Right lobe of liver (tissue), 6 donors: ENCODE results near the gene EPHB6. TPM values are rescaled to one million over a fixed set of nuclear protein-coding genes. Genes with fewer than 3 reads are reported as not detected.

ENCODE experiments used
- ATAC-seq, 4 donors: fragments of 200-7000 bp; cut with Tn5 transposase; one replicate each; pipeline ENCODE4 v1.9.1; 2020; ENCODE audit warnings: mild to moderate bottlenecking in 4 of 4, moderate library complexity in 4 of 4
- DNase-seq, 3 donors: peaks; one replicate each; pipeline ENCODE4 v3.0.0-alpha.2; 2020
- H3K27ac ChIP-seq, 3 donors: fragments of 200-600 bp; one replicate each; pipeline ENCODE4 v1.8.0; 2022
- H3K27me3 ChIP-seq, 2 donors: fragments of 200-600 bp; one replicate each; pipeline ENCODE4 v1.8.0; 2022
- H3K36me3 ChIP-seq, 4 donors: fragments of 200-600 bp; sonication (generic) in 1 of 4; one replicate each; pipeline versions ENCODE4 v1.5.1 to v1.8.0; 2017 to 2022; ENCODE audit warnings: control low read depth in 1 of 4
- H3K4me1 ChIP-seq, 4 donors: fragments of 200-600 bp; sonication (generic) in 1 of 4; one replicate each; pipeline versions ENCODE4 v1.5.1 to v1.8.0; 2017 to 2022; ENCODE audit warnings: control low read depth in 1 of 4
- H3K4me3 ChIP-seq, 3 donors: fragments of 200-600 bp; one replicate each; pipeline ENCODE4 v1.8.0; 2022
- H3K9me3 ChIP-seq, 4 donors: fragments of 200-600 bp; sonication (generic) in 1 of 4; one replicate each; pipeline versions ENCODE4 v1.5.1 to v1.8.0; 2017 to 2022; ENCODE audit warnings: control low read depth in 1 of 4
- POLR2A ChIP-seq: fragments of 450-650 bp; IDR thresholded peaks from one replicate; pipeline ENCODE4 v1.6.1; 2017; ENCODE audit warnings: antibody characterized with exemption, mild to moderate bottlenecking
- WGBS: methylation state at CpG from one replicate; pipeline ENCODE4 v1.1.6; 2018; ENCODE audit warnings: low coverage, low lambda C conversion rate; ENCODE audit not compliant: insufficient coverage; ENCODE audit errors: missing lambda C conversion rate; 5-methylcytosine and 5-hydroxymethylcytosine counted together
- intact Hi-C, 2 donors: fragments of 100-400 bp; cut with DNase I; formaldehyde crosslinking; loops; one replicate each; pipeline versions ENCODE4 v1.11.2 to v1.14.1; 2022
- total RNA-seq, 6 experiments: library from RNA; depleted of rRNA in 2 of 6; stranded (reverse); fragments of >200 nt in 2 of 6; fragmentation: NEBNext Ultra II Directional in 3 of 6; extraction: Animal tissue kit (Norgen Biotek cat#: 25700) in 3 of 6; gene quantifications; one replicate each; pipeline versions ENCODE4 v1.1.0 to v1.2.4, GENCODE V29; 2016 to 2023
- TF ChIP-seq, protein P1 (sequence below), 4 donors: fragments of 200-600 bp in 3 of 4; fragments of 450-650 bp in 1 of 4; IDR thresholded peaks; one replicate each; pipeline versions ENCODE4 v1.5.1 to v1.8.0; 2016 to 2022; ENCODE audit warnings: antibody characterized with exemption in 4 of 4, mild to moderate bottlenecking in 2 of 4
- donor health status: DM: no; HTN: yes; CAD: no.
- donor health status: DM: no; HTN: no; CAD: no.
- donor health status: DM: no; HTN: no; CAD: no.
- donor health status: DM: no; HTN: yes; CAD: no.
- donor health status: DM: no; HTN: yes; CAD: no.

EPHB6 gene
- total RNA-seq, 6 experiments from 2014 or later, result 1.5 to 6.1 (median 3.2) TPM

DNA sequence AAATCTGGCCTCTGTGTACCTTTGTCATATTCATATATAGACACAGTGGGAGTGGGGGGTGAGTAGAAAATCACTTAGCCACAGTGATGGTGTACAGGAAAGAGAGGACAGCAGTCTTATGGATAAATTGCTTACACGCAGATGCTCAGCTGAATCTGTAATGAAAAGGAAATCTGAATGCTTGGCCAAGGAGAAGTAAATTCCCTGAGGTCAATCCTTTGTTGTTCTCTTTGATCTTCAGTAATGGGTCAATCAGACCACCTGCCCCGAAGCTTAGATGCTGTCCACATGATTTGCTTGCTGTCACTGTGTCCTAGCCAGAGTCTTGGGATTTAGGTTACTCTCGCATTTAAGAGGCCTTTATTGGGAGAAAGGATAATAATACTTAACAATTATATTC, 18.4 kb upstream of the EPHB6 start:
- H3K4me3 ChIP-seq, result no peak overlapping the region
- H3K9me3 ChIP-seq, result no peaks in the 10 kb centered on the region
- DNase-seq, result no peak
- 72% methylated on average over 3 of the region's 3 CpGs for WGBS
- H3K4me1 ChIP-seq, result no peaks in the 10 kb centered on the region
- intact Hi-C loops, result no loop called here
- H3K27me3 ChIP-seq, result no peaks in the 10 kb centered on the region
- ATAC-seq, result no peak
- H3K27ac ChIP-seq, result no peak overlapping the region
- H3K36me3 ChIP-seq, result no peaks in the 10 kb centered on the region
- TF ChIP-seq, protein P1, sequence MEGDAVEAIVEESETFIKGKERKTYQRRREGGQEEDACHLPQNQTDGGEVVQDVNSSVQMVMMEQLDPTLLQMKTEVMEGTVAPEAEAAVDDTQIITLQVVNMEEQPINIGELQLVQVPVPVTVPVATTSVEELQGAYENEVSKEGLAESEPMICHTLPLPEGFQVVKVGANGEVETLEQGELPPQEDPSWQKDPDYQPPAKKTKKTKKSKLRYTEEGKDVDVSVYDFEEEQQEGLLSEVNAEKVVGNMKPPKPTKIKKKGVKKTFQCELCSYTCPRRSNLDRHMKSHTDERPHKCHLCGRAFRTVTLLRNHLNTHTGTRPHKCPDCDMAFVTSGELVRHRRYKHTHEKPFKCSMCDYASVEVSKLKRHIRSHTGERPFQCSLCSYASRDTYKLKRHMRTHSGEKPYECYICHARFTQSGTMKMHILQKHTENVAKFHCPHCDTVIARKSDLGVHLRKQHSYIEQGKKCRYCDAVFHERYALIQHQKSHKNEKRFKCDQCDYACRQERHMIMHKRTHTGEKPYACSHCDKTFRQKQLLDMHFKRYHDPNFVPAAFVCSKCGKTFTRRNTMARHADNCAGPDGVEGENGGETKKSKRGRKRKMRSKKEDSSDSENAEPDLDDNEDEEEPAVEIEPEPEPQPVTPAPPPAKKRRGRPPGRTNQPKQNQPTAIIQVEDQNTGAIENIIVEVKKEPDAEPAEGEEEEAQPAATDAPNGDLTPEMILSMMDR (IDR thresholded peaks at IDR 0.05), result no peak
- no peak for TF ChIP-seq POLR2A

DNA sequence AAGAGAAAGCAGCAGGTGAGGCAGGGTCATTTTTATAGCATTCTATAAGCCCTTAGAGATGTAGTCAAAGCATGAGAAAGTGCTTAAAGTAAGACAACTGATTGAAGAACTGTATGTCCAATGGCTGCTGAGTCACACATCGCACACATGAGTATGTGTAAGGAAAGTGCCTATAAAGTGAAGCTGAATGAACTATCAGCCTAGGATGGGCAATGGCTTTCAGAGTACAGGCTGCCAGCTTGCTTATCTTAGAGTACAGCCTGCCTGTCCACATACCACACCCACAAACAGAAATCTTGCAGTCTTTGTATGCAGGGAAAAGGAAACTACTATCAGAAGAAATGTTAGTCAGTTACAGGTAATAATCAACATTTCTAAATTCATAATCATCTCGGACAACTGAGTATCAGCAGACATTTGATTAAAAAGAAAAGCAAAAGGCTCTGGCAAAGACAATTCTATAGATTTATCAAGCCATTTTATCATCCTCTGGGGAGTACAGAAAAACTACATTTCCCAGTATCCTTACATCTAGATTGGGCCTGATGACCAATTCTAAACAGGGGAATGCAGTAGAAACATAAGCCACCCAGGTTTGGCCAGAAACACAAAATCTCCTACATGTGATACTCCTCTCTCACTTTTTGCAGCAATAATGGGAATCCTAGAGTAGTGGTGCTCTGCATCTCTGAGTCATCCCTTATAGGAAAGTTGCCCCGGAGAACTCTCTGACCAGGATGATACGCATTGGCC, 16.2 kb upstream of the EPHB6 start:
- TF ChIP-seq, protein P1 (IDR thresholded peaks at IDR 0.05), result no peak
- no peak for TF ChIP-seq POLR2A
- Histone ChIP-seq H3K27me3 (no peaks in the 10 kb centered on the region), H3K36me3 (no peaks in the 10 kb centered on the region), H3K4me1 (no peaks in the 10 kb centered on the region), H3K27ac (no peak overlapping the region), H3K4me3 (no peak overlapping the region), H3K9me3 (no peaks in the 10 kb centered on the region)
- WGBS, result 72% methylated on average over 4 of the region's 4 CpGs
- ATAC-seq, result no peak
- intact Hi-C loops, result no loop called here
- no peak for DNase-seq

DNA sequence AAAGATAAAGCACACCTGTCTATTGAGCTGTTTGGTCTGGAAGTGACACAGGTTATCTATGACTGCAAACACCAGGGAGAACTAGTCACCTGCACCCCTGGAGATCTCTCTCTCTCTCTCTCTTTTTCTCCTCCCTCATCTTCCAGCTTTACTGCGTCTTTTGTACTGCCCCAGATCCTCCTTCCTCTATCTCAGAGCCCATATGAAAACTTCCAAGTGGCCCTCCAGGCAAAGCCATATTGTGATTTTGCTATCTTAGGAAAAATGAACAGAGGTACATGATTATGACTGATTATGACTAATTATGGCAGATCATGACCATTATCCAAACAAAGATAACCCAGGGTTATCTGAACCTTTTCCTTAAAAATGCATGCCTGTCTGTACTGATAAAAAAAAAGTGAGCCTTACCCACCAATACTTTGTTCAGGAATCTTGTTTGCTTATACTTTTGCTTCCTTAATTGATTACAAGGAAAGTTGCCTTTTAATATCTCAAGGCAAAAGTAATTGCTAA, 12.6 kb upstream of the EPHB6 start:
- no peaks in the 10 kb centered on the region for H3K27me3 ChIP-seq
- no peak overlapping the region for H3K27ac ChIP-seq
- H3K36me3 ChIP-seq, result no peaks in the 10 kb centered on the region
- no peaks in the 10 kb centered on the region for H3K9me3 ChIP-seq
- TF ChIP-seq POLR2A, result no peak
- TF ChIP-seq, protein P1 (IDR thresholded peaks at IDR 0.05), result no peak
- no peaks in the 10 kb centered on the region for H3K4me1 ChIP-seq
- H3K4me3 ChIP-seq, result no peak overlapping the region
- WGBS, result 71% methylated on average over 1 of the region's 1 CpG
- intact Hi-C loops, result no loop called here
- no peak for DNase-seq
- ATAC-seq, result no peak

GRCh38 chr7:142847353-142847752, 7.5 kb upstream of the EPHB6 start:
- H3K9me3 ChIP-seq, result no peaks in the 10 kb centered on the region
- intact Hi-C loops, result no loop called here
- no peak overlapping the region for H3K4me3 ChIP-seq
- no peaks in the 10 kb centered on the region for H3K27me3 ChIP-seq
- DNase-seq (no peak), ATAC-seq (no peak)
- TF ChIP-seq, protein P1 (IDR thresholded peaks at IDR 0.05), result no peak
- TF ChIP-seq POLR2A, result no peak
- H3K4me1 ChIP-seq, result no peaks in the 10 kb centered on the region
- no peaks in the 10 kb centered on the region for H3K36me3 ChIP-seq
- no peak overlapping the region for H3K27ac ChIP-seq
- 52% methylated on average over 2 of the region's 2 CpGs for WGBS
